Osteoblast (primary cell): ENCODE data around the gene WSCD2. TPM values are rescaled to one million over a fixed set of nuclear protein-coding genes. Genes with fewer than 3 reads are reported as not detected.

Experiments used
- DNase-seq: peaks from one replicate; pipeline ENCODE4 v3.0.0; 2011; ENCODE audit warnings: low spot score, mixed read lengths; ENCODE audit not compliant: insufficient read length; ENCODE audit errors: missing footprints
- H2AFZ ChIP-seq: 2 replicates; pipeline ENCODE4 v1.6.0; 2011; ENCODE audit warnings: mild to moderate bottlenecking, low read length
- H3K27ac ChIP-seq: 2 replicates; pipeline ENCODE4 v1.5.1; 2011; ENCODE audit warnings: mild to moderate bottlenecking, low read depth, low read length, moderate library complexity
- H3K27me3 ChIP-seq: 2 replicates; pipeline ENCODE4 v1.6.0; 2012; ENCODE audit warnings: mild to moderate bottlenecking, control low read depth, inconsistent platforms, low read length, moderate library complexity; ENCODE audit not compliant: insufficient read depth
- H3K36me3 ChIP-seq: 2 replicates; pipeline ENCODE4 v1.5.1; 2011; ENCODE audit warnings: mild to moderate bottlenecking, low read length, control low read depth, moderate library complexity; ENCODE audit not compliant: insufficient read depth
- H3K4me1 ChIP-seq: 2 replicates; pipeline ENCODE4 v1.5.1; 2011; ENCODE audit warnings: mild to moderate bottlenecking, low read length, control low read depth, moderate library complexity; ENCODE audit not compliant: insufficient read depth
- H3K4me2 ChIP-seq: 2 replicates; pipeline ENCODE4 v1.6.0; 2011; ENCODE audit warnings: mild to moderate bottlenecking, low read length; ENCODE audit not compliant: insufficient read depth
- H3K4me3 ChIP-seq: fragments of 200-600 bp; sonication (generic); 3 replicates; pipeline ENCODE4 v1.5.1; 2012; ENCODE audit warnings: mild to moderate bottlenecking, low read length, inconsistent platforms; ENCODE audit not compliant: insufficient read depth
- H3K79me2 ChIP-seq: 2 replicates; pipeline ENCODE4 v1.6.0; 2012; ENCODE audit warnings: mild to moderate bottlenecking, low read length, control low read depth, inconsistent platforms; ENCODE audit not compliant: insufficient read depth
- H3K9me3 ChIP-seq: 2 replicates; pipeline ENCODE4 v1.5.1; 2011; ENCODE audit warnings: low read depth, low read length, control low read depth
- H4K20me1 ChIP-seq: 2 replicates; pipeline ENCODE4 v1.6.0; 2012; ENCODE audit warnings: mild to moderate bottlenecking, low read length, control low read depth; ENCODE audit not compliant: insufficient read depth
- CTCF ChIP-seq: IDR thresholded peaks from 2 replicates; pipeline ENCODE4 v1.5.1; 2011; ENCODE audit warnings: mild to moderate bottlenecking, low read depth, low read length, moderate library complexity; ENCODE audit errors: extremely low read depth
- total RNA-seq: library from RNA; depleted of rRNA; stranded (reverse); fragments of >200 nt; gene quantifications from 2 replicates; pipeline ENCODE4 v1.2.3, GENCODE V29; 2012

The WSCD2 gene
- total RNA-seq, 1 donor, result 0.36 TPM

GRCh38 chr12:108172033-108172432, 42.9 kb downstream of the WSCD2 start:
- H2AFZ ChIP-seq, result no peak overlapping the region
- no peak for DNase-seq
- no peaks in the 10 kb centered on the region for H3K9me3 ChIP-seq
- no peak overlapping the region for H3K4me3 ChIP-seq
- H3K4me2 ChIP-seq, result no peak overlapping the region
- H3K27ac ChIP-seq, result no peak overlapping the region
- no peaks in the 10 kb centered on the region for H3K27me3 ChIP-seq
- H3K79me2 ChIP-seq, result no peaks in the 10 kb centered on the region
- H4K20me1 ChIP-seq, result no peaks in the 10 kb centered on the region
- no peak for TF ChIP-seq CTCF
- H3K36me3 ChIP-seq, result no peaks in the 10 kb centered on the region
- no peaks in the 10 kb centered on the region for H3K4me1 ChIP-seq

GRCh38 chr12:108173160-108173559, 44.1 kb downstream of the WSCD2 start:
- no peak for DNase-seq
- H4K20me1 ChIP-seq, result no peaks in the 10 kb centered on the region

GRCh38 chr12:108173892-108174291, 44.8 kb downstream of the WSCD2 start:
- Histone ChIP-seq H3K4me1 (no peaks in the 10 kb centered on the region), H3K4me2 (no peak overlapping the region), H3K4me3 (no peak overlapping the region), H3K27me3 (no peaks in the 10 kb centered on the region), H3K79me2 (no peaks in the 10 kb centered on the region), H4K20me1 (no peaks in the 10 kb centered on the region), H2AFZ (no peak overlapping the region), H3K36me3 (no peaks in the 10 kb centered on the region), H3K9me3 (no peaks in the 10 kb centered on the region), H3K27ac (no peak overlapping the region)
- TF ChIP-seq CTCF, result no peak
- no peak for DNase-seq

More at GRCh38 chr12:108173160-108173559, 44.1 kb downstream of the WSCD2 start:
- H3K79me2 ChIP-seq, result no peaks in the 10 kb centered on the region
- H3K9me3 ChIP-seq, result no peaks in the 10 kb centered on the region
- H3K4me2 ChIP-seq, result no peak overlapping the region
- no peaks in the 10 kb centered on the region for H3K36me3 ChIP-seq
- no peaks in the 10 kb centered on the region for H3K4me1 ChIP-seq
- TF ChIP-seq CTCF, result no peak
- no peaks in the 10 kb centered on the region for H3K27me3 ChIP-seq
- no peak overlapping the region for H3K4me3 ChIP-seq
- no peak overlapping the region for H2AFZ ChIP-seq
- no peak overlapping the region for H3K27ac ChIP-seq

- no peaks in the 10 kb centered on the region for H3K27me3 ChIP-seq
- H3K4me1 ChIP-seq, result no peaks in the 10 kb centered on the region
- H3K27ac ChIP-seq, result no peak overlapping the region
- TF ChIP-seq CTCF, result no peak
- no peak overlapping the region for H3K4me3 ChIP-seq
- H3K79me2 ChIP-seq, result no peaks in the 10 kb centered on the region
- H4K20me1 ChIP-seq, result no peaks in the 10 kb centered on the region
- no peak for DNase-seq
- H3K9me3 ChIP-seq, result no peaks in the 10 kb centered on the region
- H3K4me2 ChIP-seq, result no peak overlapping the region
- no peaks in the 10 kb centered on the region for H3K36me3 ChIP-seq
- H2AFZ ChIP-seq, result no peak overlapping the region
These were observed 45.6 kb downstream of the WSCD2 start for GRCh38 chr12:108174641-108175040.
